Mesenchymal stem cell (in vitro differentiated cells and primary cell): ENCODE measurements around the gene MDFIC.

Experiments
- DNase-seq: peaks from one replicate; pipeline ENCODE4 v3.0.0-alpha.2; 2013
- H2AFZ ChIP-seq: one replicate; pipeline ENCODE4 v1.6.1; 2013; ENCODE audit warnings: low read depth, mild to moderate bottlenecking, control low read depth, inconsistent platforms, low read length, moderate library complexity
- H2AK5ac ChIP-seq: 2 replicates; pipeline ENCODE4 v1.6.1; 2013; ENCODE audit warnings: low read length, moderate library complexity, mild to moderate bottlenecking, inconsistent platforms; ENCODE audit not compliant: severe bottlenecking
- H2BK120ac ChIP-seq: one replicate; pipeline ENCODE4 v1.6.1; 2013; ENCODE audit warnings: low read depth, mild to moderate bottlenecking, inconsistent platforms, low read length, moderate library complexity
- H2BK12ac ChIP-seq, 2 experiments: one replicate each; pipeline ENCODE4 v1.6.1; 2013; ENCODE audit warnings: inconsistent platforms in 2 of 2, low read length in 2 of 2, mild to moderate bottlenecking in 2 of 2, moderate library complexity in 2 of 2, control low read depth in 1 of 2
- H2BK15ac ChIP-seq: one replicate; pipeline ENCODE4 v1.6.1; 2013; ENCODE audit warnings: mild to moderate bottlenecking, low read depth, inconsistent platforms; ENCODE audit not compliant: poor library complexity, severe bottlenecking
- H2BK5ac ChIP-seq: 2 replicates; pipeline ENCODE4 v1.6.1; 2013; ENCODE audit warnings: low read depth, mild to moderate bottlenecking, low read length, control low read depth, inconsistent platforms; ENCODE audit not compliant: poor library complexity, severe bottlenecking
- H3K14ac ChIP-seq, 2 experiments: one replicate each; pipeline ENCODE4 v1.6.1; 2013; ENCODE audit warnings: inconsistent platforms in 2 of 2, low read length in 2 of 2, control low read depth in 1 of 2, mild to moderate bottlenecking in 1 of 2, moderate library complexity in 1 of 2
- H3K18ac ChIP-seq, 2 experiments: one replicate each; pipeline ENCODE4 v1.6.1; 2013; ENCODE audit warnings: inconsistent platforms in 2 of 2, low read length in 2 of 2, control low read depth in 1 of 2, low read depth in 1 of 2, mild to moderate bottlenecking in 1 of 2
- H3K23ac ChIP-seq, 2 experiments: one replicate each; pipeline ENCODE4 v1.6.1; 2013; ENCODE audit warnings: inconsistent platforms in 2 of 2, low read length in 2 of 2, mild to moderate bottlenecking in 2 of 2, moderate library complexity in 2 of 2, control low read depth in 1 of 2
- H3K27ac ChIP-seq: 2 replicates; pipeline ENCODE4 v1.5.1; 2013; ENCODE audit warnings: mild to moderate bottlenecking, moderate library complexity, low read length, control low read depth, inconsistent platforms; ENCODE audit not compliant: poor library complexity, severe bottlenecking
- H3K27me3 ChIP-seq, 2 experiments: 2 replicates each; pipeline versions ENCODE4 v1.6.1 to v1.7.0; 2013; ENCODE audit warnings: low read length in 2 of 2, mild to moderate bottlenecking in 2 of 2, moderate library complexity in 2 of 2, control low read depth in 1 of 2, inconsistent platforms in 1 of 2; ENCODE audit not compliant: control insufficient read depth in 1 of 2, insufficient read depth in 1 of 2
- H3K36me3 ChIP-seq, 2 experiments: 2 replicates each; pipeline versions ENCODE4 v1.6.1 to v1.7.0; 2013; ENCODE audit warnings: low read length in 2 of 2, control low read depth in 1 of 2, inconsistent platforms in 1 of 2, low read depth in 1 of 2, mild to moderate bottlenecking in 1 of 2; ENCODE audit not compliant: insufficient read depth in 2 of 2, control insufficient read depth in 1 of 2
- H3K4ac ChIP-seq, 2 experiments: one replicate each; pipeline ENCODE4 v1.6.1; 2013; ENCODE audit warnings: inconsistent platforms in 2 of 2, low read length in 2 of 2, mild to moderate bottlenecking in 2 of 2, moderate library complexity in 2 of 2, control low read depth in 1 of 2, low read depth in 1 of 2
- H3K4me1 ChIP-seq: 2 replicates; pipeline ENCODE4 v1.6.1; 2013; ENCODE audit warnings: low read depth, low read length, control low read depth; ENCODE audit not compliant: control insufficient read depth, insufficient read depth
- H3K4me2 ChIP-seq: 2 replicates; pipeline ENCODE4 v1.6.1; 2013; ENCODE audit warnings: low read length, mild to moderate bottlenecking, inconsistent platforms; ENCODE audit not compliant: poor library complexity, severe bottlenecking
- H3K4me3 ChIP-seq, 2 experiments: 2 replicates each; pipeline versions ENCODE4 v1.5.1 to v1.7.0; 2013; ENCODE audit warnings: low read length in 2 of 2, mild to moderate bottlenecking in 2 of 2, control low read depth in 1 of 2, low read depth in 1 of 2; ENCODE audit not compliant: insufficient read depth in 1 of 2
- H3K79me1 ChIP-seq: replicated peaks from 2 replicates; pipeline ENCODE4 v1.6.1; 2013; ENCODE audit warnings: mild to moderate bottlenecking, control low read depth, low read length, inconsistent platforms; ENCODE audit not compliant: poor library complexity, severe bottlenecking
- H3K9ac ChIP-seq: 2 replicates; pipeline ENCODE4 v1.7.0; 2013; ENCODE audit warnings: mild to moderate bottlenecking, low read length, moderate library complexity
- H3K9me3 ChIP-seq: 2 replicates; pipeline ENCODE4 v1.7.0; 2013; ENCODE audit warnings: mild to moderate bottlenecking, low read length; ENCODE audit not compliant: control insufficient read depth
- H4K8ac ChIP-seq: one replicate; pipeline ENCODE4 v1.6.1; 2013; ENCODE audit warnings: inconsistent platforms, mild to moderate bottlenecking, low read length, moderate library complexity
- H4K91ac ChIP-seq: one replicate; pipeline ENCODE4 v1.6.1; 2013; ENCODE audit warnings: mild to moderate bottlenecking, low read length, inconsistent platforms
- WGBS: methylation state at CpG from one replicate; pipeline ENCODE4 v1.1.7; 2013; ENCODE audit warnings: mixed read lengths; 5-methylcytosine and 5-hydroxymethylcytosine counted together

Gene MDFIC

GRCh38 chr7:114956702-114957101 lies 34.8 kb downstream of the MDFIC start:
- H2BK15ac ChIP-seq = no peak overlapping the region
- no peak overlapping the region for H2BK120ac ChIP-seq
- H3K14ac ChIP-seq = no peak overlapping the region
- no peak overlapping the region for H4K8ac ChIP-seq
- no peak overlapping the region for H4K91ac ChIP-seq
- no peak overlapping the region for H3K9ac ChIP-seq
- no peak overlapping the region for H3K23ac ChIP-seq
- H3K9me3 ChIP-seq = no peaks in the 10 kb centered on the region
- peaks cover 0 to 26% of the 10 kb centered on the region in 2 experiments for H3K36me3 ChIP-seq
- H3K4me1 ChIP-seq = no peaks in the 10 kb centered on the region
- no peak overlapping the region for H3K27ac ChIP-seq
- H3K79me1 ChIP-seq = peaks cover 15% of the 10 kb centered on the region
- H3K4me3 ChIP-seq = no peak overlapping the region
- no peak overlapping the region for H2AFZ ChIP-seq
- no peak overlapping the region for H2BK5ac ChIP-seq
- no peaks in the 10 kb centered on the region for H3K27me3 ChIP-seq
- no peak overlapping the region for H3K4ac ChIP-seq
- H2AK5ac ChIP-seq = no peak overlapping the region
- H3K4me2 ChIP-seq = no peak overlapping the region
- no peak overlapping the region for H2BK12ac ChIP-seq
- DNase-seq = no peak
- H3K18ac ChIP-seq = no peak overlapping the region

- no peak overlapping the region for H3K18ac ChIP-seq
- H4K91ac ChIP-seq = no peak overlapping the region
- no peak overlapping the region for H2AK5ac ChIP-seq
- no peaks in the 10 kb centered on the region for H3K4me1 ChIP-seq
- H2BK5ac ChIP-seq = no peak overlapping the region
- peaks cover 0 to 28% of the 10 kb centered on the region in 2 experiments for H3K36me3 ChIP-seq
- H3K4ac ChIP-seq = no peak overlapping the region
- no peak for DNase-seq
- H3K27ac ChIP-seq = no peak overlapping the region
- no peak overlapping the region for H3K23ac ChIP-seq
- H3K9me3 ChIP-seq = no peaks in the 10 kb centered on the region
- H2AFZ ChIP-seq = no peak overlapping the region
- no peak overlapping the region for H3K4me3 ChIP-seq
- peaks cover 16% of the 10 kb centered on the region for H3K79me1 ChIP-seq
- no peak overlapping the region for H3K4me2 ChIP-seq
- WGBS = no CpG with 5 or more reads among the region's 1 CpG
- no peak overlapping the region for H3K14ac ChIP-seq
- no peak overlapping the region for H2BK12ac ChIP-seq
- no peak overlapping the region for H2BK120ac ChIP-seq
- H3K27me3 ChIP-seq = no peaks in the 10 kb centered on the region
- no peak overlapping the region for H4K8ac ChIP-seq
- no peak overlapping the region for H3K9ac ChIP-seq
- H2BK15ac ChIP-seq = no peak overlapping the region
Observed at GRCh38 chr7:114957444-114957843, 35.5 kb downstream of the MDFIC start.

GRCh38 chr7:114959931-114960330 lies 38.0 kb downstream of the MDFIC start:
- H3K27me3 ChIP-seq = no peaks in the 10 kb centered on the region
- no peak overlapping the region for H2BK120ac ChIP-seq
- H3K79me1 ChIP-seq = peaks cover 19% of the 10 kb centered on the region
- H2AFZ ChIP-seq = no peak overlapping the region
- H3K9me3 ChIP-seq = no peaks in the 10 kb centered on the region
- no peaks in the 10 kb centered on the region for H3K4me1 ChIP-seq
- H2AK5ac ChIP-seq = no peak overlapping the region
- H3K23ac ChIP-seq = no peak overlapping the region
- H3K9ac ChIP-seq = no peak overlapping the region
- no peak overlapping the region for H4K91ac ChIP-seq
- no peak overlapping the region for H3K14ac ChIP-seq
- no peak overlapping the region for H2BK12ac ChIP-seq
- H3K27ac ChIP-seq = no peak overlapping the region
- H3K4me3 ChIP-seq = no peak overlapping the region
- H3K36me3 ChIP-seq = peaks cover 0 to 25% of the 10 kb centered on the region in 2 experiments
- H3K4ac ChIP-seq = no peak overlapping the region
- 88% methylated on average over 2 of the region's 3 CpGs for WGBS
- H4K8ac ChIP-seq = no peak overlapping the region
- DNase-seq = no peak
- H2BK15ac ChIP-seq = no peak overlapping the region
- no peak overlapping the region for H2BK5ac ChIP-seq
- no peak overlapping the region for H3K4me2 ChIP-seq
- no peak overlapping the region for H3K18ac ChIP-seq

GRCh38 chr7:114962441-114962840 lies 40.5 kb downstream of the MDFIC start:
- Histone ChIP-seq H2BK12ac (no peak overlapping the region), H3K23ac (no peak overlapping the region), H3K4me2 (no peak overlapping the region), H3K27ac (no peak overlapping the region), H2AFZ (no peak overlapping the region), H3K14ac (no peak overlapping the region), H4K91ac (no peak overlapping the region), H3K4me3 (no peak overlapping the region), H3K9me3 (no peaks in the 10 kb centered on the region), H2BK120ac (no peak overlapping the region), H3K79me1 (peaks cover 23% of the 10 kb centered on the region), H3K36me3 (peaks cover 0 to 14% of the 10 kb centered on the region in 2 experiments), H3K9ac (no peak overlapping the region), H2AK5ac (no peak overlapping the region), H3K4me1 (no peaks in the 10 kb centered on the region), H3K18ac (no peak overlapping the region), H2BK5ac (no peak overlapping the region), H4K8ac (no peak overlapping the region), H3K27me3 (no peaks in the 10 kb centered on the region), H2BK15ac (no peak overlapping the region), H3K4ac (no peak overlapping the region)
- WGBS = 97% methylated on average over 3 of the region's 3 CpGs
- DNase-seq = no peak
